Measurements from ENCODE around the gene MTFR2. TPM values are rescaled to one million over a fixed set of nuclear protein-coding genes. Genes with fewer than 3 reads are reported as not detected.

Gene MTFR2
- total RNA-seq, 1 experiment from 2014 or later, result 6.0 TPM

GRCh38 chr6:136184738-136185137, 65.4 kb downstream of the MTFR2 start:
- H3K36me3 Mint-ChIP-seq (ENCODE audit: insufficient read depth, unreplicated experiment), result peaks cover 5% of the 10 kb centered on the region
- CTCF ChIA-PET, result no interaction called here
- intact Hi-C loops (cut with micrococcal nuclease), result no loop called here
- no TSS peak for BruUV-seq (replicated peaks)
- no peaks in the 10 kb centered on the region for H3K27me3 Mint-ChIP-seq (ENCODE audit: insufficient read depth, unreplicated experiment)
- no peak overlapping the region for H3K27ac Mint-ChIP-seq (ENCODE audit: low read depth, unreplicated experiment)
- no peak overlapping the region for H3K4me3 Mint-ChIP-seq (ENCODE audit: unreplicated experiment)
- no peaks in the 10 kb centered on the region for H3K4me1 Mint-ChIP-seq (ENCODE audit: insufficient read depth, unreplicated experiment)
- DNase-seq (ENCODE audit: unreplicated experiment), result no peak
- POLR2A ChIA-PET, result no interaction called here
- TF ChIP-seq, protein P1, sequence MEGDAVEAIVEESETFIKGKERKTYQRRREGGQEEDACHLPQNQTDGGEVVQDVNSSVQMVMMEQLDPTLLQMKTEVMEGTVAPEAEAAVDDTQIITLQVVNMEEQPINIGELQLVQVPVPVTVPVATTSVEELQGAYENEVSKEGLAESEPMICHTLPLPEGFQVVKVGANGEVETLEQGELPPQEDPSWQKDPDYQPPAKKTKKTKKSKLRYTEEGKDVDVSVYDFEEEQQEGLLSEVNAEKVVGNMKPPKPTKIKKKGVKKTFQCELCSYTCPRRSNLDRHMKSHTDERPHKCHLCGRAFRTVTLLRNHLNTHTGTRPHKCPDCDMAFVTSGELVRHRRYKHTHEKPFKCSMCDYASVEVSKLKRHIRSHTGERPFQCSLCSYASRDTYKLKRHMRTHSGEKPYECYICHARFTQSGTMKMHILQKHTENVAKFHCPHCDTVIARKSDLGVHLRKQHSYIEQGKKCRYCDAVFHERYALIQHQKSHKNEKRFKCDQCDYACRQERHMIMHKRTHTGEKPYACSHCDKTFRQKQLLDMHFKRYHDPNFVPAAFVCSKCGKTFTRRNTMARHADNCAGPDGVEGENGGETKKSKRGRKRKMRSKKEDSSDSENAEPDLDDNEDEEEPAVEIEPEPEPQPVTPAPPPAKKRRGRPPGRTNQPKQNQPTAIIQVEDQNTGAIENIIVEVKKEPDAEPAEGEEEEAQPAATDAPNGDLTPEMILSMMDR (IDR thresholded peaks at IDR 0.05; ENCODE audit: unreplicated experiment), result no peak
- H3K9me3 Mint-ChIP-seq (ENCODE audit: unreplicated experiment), result no peaks in the 10 kb centered on the region

- TF ChIP-seq, protein P1 (IDR thresholded peaks at IDR 0.05; ENCODE audit: unreplicated experiment), result no peak
- Mint-ChIP-seq H3K4me3 (ENCODE audit: unreplicated experiment) (no peak overlapping the region), H3K4me1 (ENCODE audit: insufficient read depth, unreplicated experiment) (no peaks in the 10 kb centered on the region), H3K9me3 (ENCODE audit: unreplicated experiment) (no peaks in the 10 kb centered on the region), H3K27ac (ENCODE audit: low read depth, unreplicated experiment) (no peak overlapping the region), H3K27me3 (ENCODE audit: insufficient read depth, unreplicated experiment) (no peaks in the 10 kb centered on the region), H3K36me3 (ENCODE audit: insufficient read depth, unreplicated experiment) (no peaks in the 10 kb centered on the region)
- ChIA-PET CTCF (no interaction called here), POLR2A (no interaction called here)
- no TSS peak for BruUV-seq (replicated peaks)
- DNase-seq (ENCODE audit: unreplicated experiment), result no peak
- intact Hi-C loops (cut with micrococcal nuclease), result no loop called here
Observed at GRCh38 chr6:136181861-136182260, 68.2 kb downstream of the MTFR2 start.

- no peak for DNase-seq (ENCODE audit: unreplicated experiment)
- POLR2A ChIA-PET, result no interaction called here
- TF ChIP-seq, protein P1 (IDR thresholded peaks at IDR 0.05; ENCODE audit: unreplicated experiment), result no peak
- BruUV-seq (replicated peaks), result no TSS peak
- CTCF ChIA-PET, result no interaction called here
- H3K9me3 Mint-ChIP-seq (ENCODE audit: unreplicated experiment), result no peaks in the 10 kb centered on the region
- no peak overlapping the region for H3K4me3 Mint-ChIP-seq (ENCODE audit: unreplicated experiment)
- no peaks in the 10 kb centered on the region for H3K27me3 Mint-ChIP-seq (ENCODE audit: insufficient read depth, unreplicated experiment)
- intact Hi-C loops (cut with micrococcal nuclease), result no loop called here
- no peaks in the 10 kb centered on the region for H3K4me1 Mint-ChIP-seq (ENCODE audit: insufficient read depth, unreplicated experiment)
- no peaks in the 10 kb centered on the region for H3K36me3 Mint-ChIP-seq (ENCODE audit: insufficient read depth, unreplicated experiment)
- no peak overlapping the region for H3K27ac Mint-ChIP-seq (ENCODE audit: low read depth, unreplicated experiment)
Observed at GRCh38 chr6:136181512-136181833, 68.6 kb downstream of the MTFR2 start.

Other genes starting within 250 kb of the MTFR2 start
- 175 and 178 TPM in 2 replicates for gene BCLAF1, start 39.5 kb upstream of the MTFR2 start, total RNA-seq (2022)

Data from MCF 10A (cell line).